GM12864 (cell line): ENCODE results near the gene C11orf24.
A peak's percentile ranks its signal among the peaks of the same experiment; 100 is the strongest.

Experiments
- DNase-seq: peaks from one replicate; pipeline ENCODE4 v3.0.0-alpha.2; 2011; ENCODE audit warnings: low read depth
- H3K4me3 ChIP-seq: 2 replicates; pipeline ENCODE4 v1.5.1; 2011; ENCODE audit warnings: mild to moderate bottlenecking, low read depth, low read length, control low read depth
- CTCF ChIP-seq: IDR thresholded peaks from 2 replicates; pipeline ENCODE4 v1.5.1; 2011; ENCODE audit warnings: low read depth, mild to moderate bottlenecking, moderate library complexity, low read length, control low read depth, inconsistent platforms; ENCODE audit errors: missing control alignments

The C11orf24 gene

GRCh38 chr11:68276861-68277260, 5.1 kb upstream of the C11orf24 start:
- H3K4me3 ChIP-seq, result no peak overlapping the region
- no peak for DNase-seq
- no peak for TF ChIP-seq CTCF

GRCh38 chr11:68275721-68276507, 4.1 kb upstream of the C11orf24 start:
- TF ChIP-seq CTCF, result no peak
- no peak overlapping the region for H3K4me3 ChIP-seq
- no peak for DNase-seq

- DNase-seq, result no peak
- TF ChIP-seq CTCF, result no peak
- no peak overlapping the region for H3K4me3 ChIP-seq
Observed at GRCh38 chr11:68274306-68274705, 2.5 kb upstream of the C11orf24 start.

GRCh38 chr11:68273026-68273738, 1.4 kb upstream of the C11orf24 start:
- TF ChIP-seq CTCF, result no peak
- no peak for DNase-seq
- peak overlapping the region; percentile 97 for H3K4me3 ChIP-seq

GRCh38 chr11:68271023-68271780, 571 bp downstream of the C11orf24 start:
- TF ChIP-seq CTCF, result peak; percentile 69
- peak overlapping the region; percentile 97 for H3K4me3 ChIP-seq
- peak; percentile 70 for DNase-seq

- DNase-seq, result no peak
- peak overlapping the region; percentile 97 for H3K4me3 ChIP-seq
- no peak for TF ChIP-seq CTCF
Observed at GRCh38 chr11:68270196-68271022, 1.4 kb downstream of the C11orf24 start.
